Fibroblast of mammary gland (primary cell): ENCODE measurements around the gene FBXW7.

ENCODE experiments used
- DNase-seq: peaks from one replicate; pipeline ENCODE4 v3.0.0-alpha.2; 2010; ENCODE audit warnings: low read depth
- H3K4me3 ChIP-seq: 2 replicates; pipeline ENCODE4 v1.5.1; 2011; ENCODE audit warnings: low read depth, mild to moderate bottlenecking, low read length, moderate library complexity; ENCODE audit not compliant: control insufficient read depth
- CTCF ChIP-seq: conservative IDR thresholded peaks from 2 replicates; pipeline ENCODE4 v1.5.1; 2011; ENCODE audit warnings: low read depth, low read length, inconsistent platforms; ENCODE audit not compliant: control insufficient read depth, insufficient read depth

Gene FBXW7

GRCh38 chr4:152294331-152294730, 241.6 kb downstream of the FBXW7 start:
- H3K4me3 ChIP-seq = no peak overlapping the region
- no peak for TF ChIP-seq CTCF
- DNase-seq = no peak

- no peak for TF ChIP-seq CTCF
- no peak overlapping the region for H3K4me3 ChIP-seq
- DNase-seq = no peak
These were observed 242.4 kb downstream of the FBXW7 start for GRCh38 chr4:152293527-152293926.

- TF ChIP-seq CTCF = no peak
- H3K4me3 ChIP-seq = no peak overlapping the region
These were observed 245.4 kb downstream of the FBXW7 start for GRCh38 chr4:152290366-152290921.

GRCh38 chr4:152289941-152290340, 246.0 kb downstream of the FBXW7 start:
- DNase-seq = peak; percentile 13
- TF ChIP-seq CTCF = no peak
- H3K4me3 ChIP-seq = no peak overlapping the region

More at GRCh38 chr4:152290366-152290921, 245.4 kb downstream of the FBXW7 start:
- peak; percentile 25 for DNase-seq

DNA sequence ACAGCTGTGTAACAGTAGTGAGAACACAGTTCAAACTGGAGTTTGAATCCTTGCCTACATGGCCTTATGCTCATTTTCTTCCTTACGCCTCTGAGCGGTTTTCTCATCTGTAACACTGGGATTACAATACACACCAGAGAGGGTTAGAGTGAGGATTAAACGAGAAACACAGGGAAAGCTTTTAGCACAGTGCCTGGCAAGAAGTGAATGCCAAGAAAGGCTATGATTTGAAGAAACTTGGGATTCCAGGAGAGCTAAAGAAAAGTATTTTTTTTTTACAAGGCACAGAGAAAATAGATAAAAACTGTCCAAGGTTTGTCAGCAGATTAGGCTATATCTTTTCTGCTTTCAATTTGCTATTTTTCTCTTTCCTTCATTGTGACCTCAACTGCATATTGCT, 246.4 kb downstream of the FBXW7 start:
- no peak for DNase-seq
- H3K4me3 ChIP-seq = no peak overlapping the region
- TF ChIP-seq CTCF = no peak

DNA sequence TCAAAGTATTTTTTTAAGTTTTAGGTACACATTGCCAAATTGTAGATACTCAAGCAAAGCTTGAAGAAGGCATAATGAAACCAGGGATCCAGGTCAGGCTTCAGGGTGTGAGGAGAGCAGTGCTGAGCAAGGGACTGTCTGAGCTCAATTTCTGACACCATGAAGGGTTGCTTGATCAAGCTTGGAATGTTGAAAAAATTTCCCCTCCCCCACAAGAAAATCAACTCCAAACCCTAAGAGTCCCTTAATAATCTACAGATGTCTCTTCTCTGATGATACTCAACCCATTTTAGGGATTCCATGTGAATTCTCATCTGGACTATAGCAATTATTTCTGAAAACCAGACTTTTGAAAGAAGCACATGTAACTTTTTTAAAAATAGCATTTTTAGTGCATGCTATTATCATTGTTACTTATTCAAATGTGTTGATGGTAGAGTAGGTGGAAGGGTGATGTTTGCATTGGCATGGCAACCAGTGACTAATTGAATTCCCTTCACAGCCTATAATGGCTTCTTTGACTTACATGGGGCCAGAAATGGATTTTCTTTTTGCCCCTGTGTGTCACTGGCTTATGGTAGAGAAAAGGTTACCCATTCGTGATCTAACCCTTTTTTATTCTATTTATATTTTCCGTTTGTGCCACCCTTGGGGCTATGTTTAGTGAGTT, 252.0 kb downstream of the FBXW7 start:
- H3K4me3 ChIP-seq = no peak overlapping the region
- no peak for TF ChIP-seq CTCF
- peak; percentile 44 for DNase-seq
